Stimulated activated CD8-positive, alpha-beta memory T cell treated with anti-CD3 and anti-CD28 coated beads, Interleukin-7, amount 100 ng/mL, for 4 hours (primary cell): Measurements from ENCODE around the gene ACOT13.
A peak's percentile ranks its signal among the peaks of the same experiment; 100 is the strongest.
"Not testable (repeated sequence)": the region's sequence is repeated elsewhere in the genome, so short reads cannot be mapped to it uniquely, and the experiment has no call there.

Source experiments
- DNase-seq, 2 donors: peaks; one replicate each; pipeline ENCODE4 v3.0.0-alpha.2; 2020; ENCODE audit warnings: low read depth in 2 of 2

ACOT13 gene

DNA sequence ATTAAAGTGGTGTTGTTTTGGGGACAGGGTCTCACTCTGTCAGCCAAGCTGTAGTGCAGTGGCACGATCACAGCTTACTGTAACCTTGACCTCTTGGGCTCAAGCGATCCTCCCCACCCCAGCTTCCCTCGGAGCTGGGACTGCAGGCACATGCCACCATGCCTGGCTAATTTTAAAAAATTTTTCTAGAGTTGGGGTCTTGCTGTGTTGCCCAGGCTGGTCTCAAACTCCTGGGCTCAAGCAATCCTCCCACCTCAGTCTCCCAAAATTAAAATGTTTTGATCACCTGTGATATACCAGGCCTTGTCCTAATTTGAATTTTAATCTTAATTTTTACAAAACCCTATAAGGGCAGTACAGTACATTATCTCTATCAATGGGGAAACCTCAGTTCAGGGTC is 25.5 kb downstream of the ACOT13 start:
- DNase-seq: no peak

- no peak for DNase-seq
Observed at GRCh38 chr6:24692848-24693592, 26.1 kb downstream of the ACOT13 start.

DNA sequence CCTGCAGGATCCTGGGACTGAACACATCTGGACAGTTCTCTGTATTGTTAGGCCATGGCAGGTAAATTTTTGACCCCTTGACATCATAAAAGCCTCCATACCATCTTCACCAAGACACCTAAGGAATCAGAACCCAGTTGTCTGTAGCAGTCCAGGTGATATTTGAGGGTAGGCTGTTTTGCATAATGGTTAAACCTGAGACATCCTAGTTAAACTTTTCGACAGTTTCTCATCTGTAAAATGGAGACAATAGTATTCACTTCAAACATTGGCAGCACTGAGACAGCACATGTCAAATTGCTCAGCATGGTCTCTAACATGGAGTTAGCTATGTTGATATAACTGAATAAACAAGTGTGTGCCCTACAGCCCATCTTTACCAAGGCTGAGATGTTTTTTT is 27.3 kb downstream of the ACOT13 start:
- DNase-seq: no peak

GRCh38 chr6:24695635-24696034 is 28.8 kb downstream of the ACOT13 start:
- not testable (repeated sequence) for DNase-seq

GRCh38 chr6:24696097-24696496 is 29.2 kb downstream of the ACOT13 start:
- DNase-seq: no peak

DNA sequence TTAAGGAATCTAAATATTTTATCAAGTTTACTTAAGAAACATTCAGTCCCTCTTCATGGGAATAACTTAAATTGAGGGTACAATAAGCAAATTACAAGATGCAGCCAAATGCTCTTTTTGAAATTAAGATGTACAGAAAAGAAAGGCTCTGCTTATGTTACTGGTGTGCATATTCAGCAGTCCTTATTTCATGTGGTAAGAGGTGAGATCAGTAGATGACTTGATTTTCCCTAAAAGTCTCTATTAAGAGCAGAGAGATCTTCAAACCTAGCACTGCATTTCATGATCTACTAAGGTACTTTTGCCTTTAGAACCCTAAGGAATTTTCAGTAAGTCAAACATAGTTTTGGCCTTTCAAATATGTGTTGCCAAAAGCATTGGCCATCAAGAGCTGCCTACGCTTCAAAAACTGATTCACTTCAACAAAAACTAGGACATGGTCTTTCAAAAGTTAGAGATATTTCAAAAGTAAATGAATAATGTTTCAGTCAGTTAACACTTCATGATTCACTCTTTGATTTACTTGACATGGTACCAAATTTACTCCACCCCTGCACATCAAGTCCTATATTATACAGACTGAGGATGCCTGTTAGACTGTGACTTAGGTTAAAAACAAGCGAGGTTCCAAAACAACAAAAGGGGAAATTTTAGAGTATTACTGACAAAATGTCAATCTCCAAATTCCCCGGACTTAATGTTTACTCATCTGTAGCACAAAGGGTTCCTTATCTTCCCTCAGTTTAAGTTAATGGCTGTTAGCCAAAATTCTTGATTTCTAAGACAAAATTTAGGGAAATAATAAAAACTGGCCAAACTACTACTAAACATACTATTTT is 32.9 kb downstream of the ACOT13 start:
- DNase-seq: no peak

GRCh38 chr6:24702720-24703282 is 35.9 kb downstream of the ACOT13 start:
- DNase-seq: no peak

DNA sequence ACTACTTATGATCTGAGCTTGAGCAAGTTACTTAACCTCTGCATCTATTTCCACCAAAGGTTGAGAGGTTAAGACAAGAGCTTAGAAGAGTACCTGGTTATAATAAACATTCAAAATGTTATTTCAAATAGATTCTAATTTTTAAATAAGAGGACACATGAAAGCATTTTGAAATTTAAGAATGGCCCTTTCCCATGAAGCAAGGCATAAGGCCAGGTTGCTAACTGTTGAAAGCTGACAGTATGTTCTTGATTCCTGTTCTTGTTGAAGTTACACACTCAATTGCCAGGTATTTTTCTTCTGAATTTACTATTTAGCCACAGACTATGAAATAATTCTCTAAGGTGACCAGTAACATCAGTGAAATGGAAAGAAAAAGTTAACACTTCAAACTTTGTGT is 37.6 kb downstream of the ACOT13 start:
- no peak for DNase-seq

- no peak for DNase-seq
Observed at GRCh38 chr6:24708612-24709011, 41.7 kb downstream of the ACOT13 start.

- no peak for DNase-seq
Observed at GRCh38 chr6:24709014-24709711, 42.3 kb downstream of the ACOT13 start.

DNA sequence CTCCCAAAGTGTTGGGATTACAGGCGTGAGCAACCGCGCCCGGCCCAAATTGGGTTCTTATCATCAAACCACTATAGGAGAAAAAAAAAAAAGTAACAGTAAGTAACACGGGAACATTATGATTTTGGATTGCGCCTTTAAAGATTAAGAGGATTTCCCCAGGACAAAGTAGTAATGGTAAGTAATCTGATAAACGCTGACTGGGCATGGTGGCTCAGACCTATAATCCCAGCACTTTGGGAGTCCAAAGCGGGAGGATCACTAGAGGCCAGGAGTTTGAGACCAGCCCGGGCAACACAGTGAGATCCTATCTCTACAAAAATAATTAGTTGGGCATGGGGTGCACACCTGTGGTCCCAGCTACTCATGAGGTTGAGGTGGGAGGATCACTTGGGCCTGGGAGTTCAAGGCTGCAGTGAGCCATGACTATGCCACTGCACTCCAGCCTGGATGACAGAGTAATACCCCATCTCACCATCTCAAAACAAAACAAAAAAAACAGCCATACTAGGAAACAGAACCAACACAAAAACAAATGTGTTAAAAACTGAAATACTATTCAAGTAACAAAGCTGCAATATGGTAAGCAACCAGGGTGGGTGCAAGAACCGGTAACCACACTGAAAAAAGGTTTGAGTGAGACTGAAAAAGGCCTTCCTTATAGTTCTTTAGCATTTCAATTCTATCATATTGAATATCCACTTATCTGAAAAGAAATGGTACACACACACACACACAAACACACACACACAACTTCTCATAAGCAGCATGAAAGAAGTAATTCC is 43.8 kb downstream of the ACOT13 start:
- no peak for DNase-seq

GRCh38 chr6:24716602-24717148 is 49.8 kb downstream of the ACOT13 start:
- not testable (repeated sequence) for DNase-seq

- DNase-seq: no peak
Observed at GRCh38 chr6:24718449-24719124, 51.7 kb downstream of the ACOT13 start.

DNA sequence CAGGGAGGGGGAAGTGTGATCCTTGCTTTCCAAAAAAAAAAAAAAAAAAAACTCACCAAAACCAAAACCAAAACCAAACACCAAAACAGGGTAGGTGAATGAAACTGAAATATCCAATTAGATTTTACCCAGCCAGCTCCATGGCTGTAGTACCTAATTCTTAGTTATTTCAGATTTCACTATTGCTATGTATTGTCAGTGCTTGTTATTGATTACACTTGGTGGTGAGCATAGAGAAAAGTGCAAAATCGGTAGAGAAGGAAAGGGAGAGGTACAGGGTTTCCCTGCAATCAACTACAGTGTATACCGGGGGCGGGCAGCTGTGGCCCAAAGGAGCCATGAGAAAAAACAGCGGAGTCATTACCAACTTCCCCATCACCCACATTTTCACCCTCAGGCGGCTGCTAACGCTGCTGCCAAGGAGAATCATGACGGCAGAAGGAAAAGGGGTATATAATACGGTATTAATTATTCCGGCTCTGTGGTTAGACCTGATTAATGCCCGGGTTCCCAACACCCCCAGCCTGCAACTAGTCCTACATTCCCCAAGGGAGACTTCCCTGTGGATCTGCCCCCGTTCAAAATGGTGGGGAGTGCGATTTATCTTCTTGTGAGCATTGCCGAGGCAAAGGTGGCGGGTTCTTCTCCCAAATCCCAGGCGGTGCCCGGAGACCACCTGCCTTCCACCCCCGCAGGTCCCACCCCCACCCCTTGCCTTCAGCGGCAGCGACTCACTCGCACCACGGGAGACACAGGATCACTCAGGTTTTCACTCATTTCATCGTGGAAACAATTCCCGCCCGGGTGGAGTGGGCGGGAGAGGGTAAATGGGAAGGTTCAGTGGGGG is 52.5 kb downstream of the ACOT13 start, which contains the start of gene C6orf62:
Gene C6orf62 (minus strand): TSS at position 30 of the 847 bp plus-strand sequence. CDS start 486 bp downstream, outside the sequence.
- peak; percentile 26 to 29 for DNase-seq

- peak; percentile 68 to 81 for DNase-seq
Observed at GRCh38 chr6:24720131-24720603, 53.3 kb downstream of the ACOT13 start.

GRCh38 chr6:24720604-24721460 is 54.0 kb downstream of the ACOT13 start:
- peak; percentile 100 for DNase-seq

DNA sequence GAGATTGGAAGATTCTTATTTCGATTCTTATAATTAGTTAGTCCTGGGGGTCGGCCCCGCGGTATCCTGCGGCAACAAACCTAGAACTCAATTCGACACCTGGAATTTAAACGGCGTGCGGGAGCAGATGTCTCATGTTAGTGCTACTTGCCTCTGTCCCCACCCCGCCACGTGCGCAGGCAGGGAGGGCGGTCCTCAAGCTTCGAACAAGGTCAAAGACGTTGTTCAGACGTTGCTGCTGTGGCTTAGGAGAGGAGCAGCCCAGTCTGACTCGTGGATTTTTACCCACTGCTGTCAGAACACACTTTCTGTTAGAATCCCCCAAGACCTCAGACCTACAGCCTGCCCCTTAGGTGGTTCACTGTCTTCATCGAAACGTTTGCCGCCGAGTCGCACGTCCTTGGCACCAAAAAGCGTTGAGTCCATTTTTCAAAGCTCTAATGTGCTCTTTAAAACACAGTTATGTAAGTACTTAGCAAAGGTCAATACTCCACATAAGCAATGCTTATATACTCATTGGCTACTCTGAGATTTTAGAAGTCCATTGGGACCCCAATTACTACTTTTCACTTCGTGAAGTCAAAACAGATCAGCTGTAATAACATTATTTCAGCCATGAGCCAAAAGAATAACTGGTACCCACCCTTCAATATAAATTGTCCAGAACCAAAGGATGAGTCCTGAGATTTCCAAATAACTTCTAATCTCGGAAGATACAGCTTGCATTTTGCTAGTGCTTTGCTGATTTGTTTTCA is 54.8 kb downstream of the ACOT13 start:
- no peak for DNase-seq
